Vagina (tissue), 2 donors: ENCODE data around the gene GALNTL6. TPM values are rescaled to one million over a fixed set of nuclear protein-coding genes. Genes with fewer than 3 reads are reported as not detected.

ENCODE experiments used
- DNase-seq, 2 donors: peaks; one replicate each; pipeline ENCODE4 v3.0.0-alpha.2; 2017; ENCODE audit errors: extremely low spot score in 2 of 2
- H3K27ac ChIP-seq: fragments of 200-600 bp; sonication (generic); one replicate; pipeline ENCODE4 v1.5.1; 2019
- H3K27me3 ChIP-seq: fragments of 200-600 bp; sonication (generic); one replicate; pipeline ENCODE4 v1.5.1; 2019
- H3K36me3 ChIP-seq, 2 donors: fragments of 200-600 bp; sonication (generic); one replicate each; pipeline ENCODE4 v1.5.1; 2017 to 2019
- H3K4me1 ChIP-seq: fragments of 200-600 bp; sonication (generic); one replicate; pipeline ENCODE4 v1.5.1; 2019
- H3K4me3 ChIP-seq, 2 donors: fragments of 200-600 bp; sonication (generic); 1 replicate in 1 of 2; 2 replicates in 1 of 2; pipeline ENCODE4 v1.5.1; 2016 to 2019
- H3K9me3 ChIP-seq: fragments of 200-600 bp; sonication (generic); one replicate; pipeline ENCODE4 v1.5.1; 2019
- POLR2A ChIP-seq, 2 donors: fragments of 450-650 bp; IDR thresholded peaks; one replicate each; pipeline ENCODE4 v1.6.1; 2017; ENCODE audit warnings: antibody characterized with exemption in 2 of 2, mild to moderate bottlenecking in 2 of 2, moderate library complexity in 2 of 2
- POLR2AphosphoS5 ChIP-seq, 2 donors: sonication (generic); formaldehyde crosslinking; IDR thresholded peaks; one replicate each; pipeline ENCODE4 v1.9.0; 2017; ENCODE audit warnings: antibody characterized with exemption in 2 of 2, mild to moderate bottlenecking in 2 of 2, low read depth in 1 of 2; ENCODE audit not compliant: insufficient read depth in 1 of 2
- intact Hi-C: fragments of 100-400 bp; cut with DNase I; formaldehyde crosslinking; loops from one replicate; pipeline ENCODE4 v1.15.1; 2023
- total RNA-seq: library from RNA; depleted of rRNA; stranded (reverse); fragments of >200 nt; gene quantifications from one replicate; pipeline ENCODE4 v1.2.3, GENCODE V29; 2016
- TF ChIP-seq, protein P1 (sequence below), 3 experiments: fragments of 450-650 bp in 2 of 3; fragments of 200-600 bp in 1 of 3; sonication (generic) in 1 of 3; IDR thresholded peaks; one replicate each; pipeline ENCODE4 v1.5.1; 2017 to 2019; ENCODE audit warnings: antibody characterized with exemption in 3 of 3, mild to moderate bottlenecking in 2 of 3, moderate library complexity in 2 of 3

Gene GALNTL6
- total RNA-seq, 1 donor from 2014 or later = 0.74 TPM

DNA sequence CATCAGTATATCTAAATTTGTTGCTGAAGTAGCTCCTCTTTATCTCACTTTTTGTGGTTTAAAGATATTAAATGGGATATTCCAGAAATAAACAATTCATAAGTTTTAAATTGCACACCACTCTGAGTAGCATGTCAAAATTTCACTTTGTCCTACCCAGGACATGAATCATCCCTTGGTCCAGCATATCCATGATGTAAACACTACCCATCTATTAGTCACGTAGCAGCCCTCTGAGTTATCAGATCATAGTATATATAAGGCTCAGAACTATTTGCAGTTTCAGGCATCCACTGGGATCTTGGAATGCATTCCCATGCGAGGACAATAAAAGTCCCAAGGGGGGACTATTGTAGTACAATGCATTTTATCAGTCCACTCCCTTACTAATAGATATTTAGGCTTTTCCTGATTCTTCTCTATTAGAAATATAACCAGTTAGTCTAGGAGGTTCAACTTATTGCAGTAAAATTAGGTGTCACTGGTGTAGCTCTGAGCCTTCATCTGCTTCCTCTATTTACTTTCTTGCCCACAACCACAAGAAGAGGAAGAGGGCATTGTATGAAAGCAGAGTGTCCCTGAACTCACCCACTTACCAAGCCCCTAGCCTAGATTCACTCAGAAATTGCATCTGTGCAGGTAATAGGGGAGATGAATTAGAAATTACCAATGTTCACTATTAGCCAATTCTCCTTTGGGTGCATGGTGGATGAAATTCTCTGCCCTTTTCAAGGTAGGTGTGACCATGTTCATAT lies 945.6 kb downstream of the GALNTL6 start:
- no peaks in the 10 kb centered on the region for H3K36me3 ChIP-seq
- H3K27ac ChIP-seq = no peak overlapping the region
- no peaks in the 10 kb centered on the region for H3K27me3 ChIP-seq
- H3K4me3 ChIP-seq = no peak overlapping the region
- H3K9me3 ChIP-seq = no peaks in the 10 kb centered on the region
- no peak for TF ChIP-seq POLR2AphosphoS5 (IDR thresholded peaks at IDR 0.05; ENCODE audit: insufficient read depth in 1 of 2, low read depth in 1 of 2)
- TF ChIP-seq, protein P1, sequence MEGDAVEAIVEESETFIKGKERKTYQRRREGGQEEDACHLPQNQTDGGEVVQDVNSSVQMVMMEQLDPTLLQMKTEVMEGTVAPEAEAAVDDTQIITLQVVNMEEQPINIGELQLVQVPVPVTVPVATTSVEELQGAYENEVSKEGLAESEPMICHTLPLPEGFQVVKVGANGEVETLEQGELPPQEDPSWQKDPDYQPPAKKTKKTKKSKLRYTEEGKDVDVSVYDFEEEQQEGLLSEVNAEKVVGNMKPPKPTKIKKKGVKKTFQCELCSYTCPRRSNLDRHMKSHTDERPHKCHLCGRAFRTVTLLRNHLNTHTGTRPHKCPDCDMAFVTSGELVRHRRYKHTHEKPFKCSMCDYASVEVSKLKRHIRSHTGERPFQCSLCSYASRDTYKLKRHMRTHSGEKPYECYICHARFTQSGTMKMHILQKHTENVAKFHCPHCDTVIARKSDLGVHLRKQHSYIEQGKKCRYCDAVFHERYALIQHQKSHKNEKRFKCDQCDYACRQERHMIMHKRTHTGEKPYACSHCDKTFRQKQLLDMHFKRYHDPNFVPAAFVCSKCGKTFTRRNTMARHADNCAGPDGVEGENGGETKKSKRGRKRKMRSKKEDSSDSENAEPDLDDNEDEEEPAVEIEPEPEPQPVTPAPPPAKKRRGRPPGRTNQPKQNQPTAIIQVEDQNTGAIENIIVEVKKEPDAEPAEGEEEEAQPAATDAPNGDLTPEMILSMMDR (IDR thresholded peaks at IDR 0.05) = no peak
- TF ChIP-seq POLR2A (IDR thresholded peaks at IDR 0.05) = no peak
- H3K4me1 ChIP-seq = no peaks in the 10 kb centered on the region
- DNase-seq = no peak
- intact Hi-C loops = no loop called here

DNA sequence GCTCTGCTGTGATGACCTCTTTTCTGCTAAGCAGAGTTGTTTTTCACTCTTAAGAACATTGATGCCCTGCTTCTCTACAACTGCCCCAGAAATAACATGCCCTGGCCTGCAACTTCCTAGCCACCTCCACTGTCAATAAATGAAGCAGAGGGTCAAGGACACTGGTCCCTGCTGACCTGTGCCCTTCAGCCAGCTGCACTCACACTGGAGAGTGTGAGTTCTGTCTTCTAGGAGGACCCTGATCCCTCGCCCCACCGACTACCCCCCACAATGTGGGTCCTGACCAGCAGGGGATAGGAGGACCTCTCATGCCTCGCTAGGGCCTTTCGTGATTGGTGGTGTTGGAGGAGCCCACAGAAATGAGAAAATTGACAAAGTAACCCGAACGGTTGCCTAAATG lies 947.3 kb downstream of the GALNTL6 start:
- no peak for DNase-seq
- Histone ChIP-seq H3K4me3 (no peak overlapping the region), H3K36me3 (no peaks in the 10 kb centered on the region), H3K27me3 (no peaks in the 10 kb centered on the region), H3K4me1 (no peaks in the 10 kb centered on the region), H3K9me3 (no peaks in the 10 kb centered on the region), H3K27ac (no peak overlapping the region)
- intact Hi-C loops = no loop called here
- TF ChIP-seq, protein P1 (IDR thresholded peaks at IDR 0.05) = no peak
- no peak for TF ChIP-seq POLR2AphosphoS5 (IDR thresholded peaks at IDR 0.05; ENCODE audit: insufficient read depth in 1 of 2, low read depth in 1 of 2)
- no peak for TF ChIP-seq POLR2A (IDR thresholded peaks at IDR 0.05)

DNA sequence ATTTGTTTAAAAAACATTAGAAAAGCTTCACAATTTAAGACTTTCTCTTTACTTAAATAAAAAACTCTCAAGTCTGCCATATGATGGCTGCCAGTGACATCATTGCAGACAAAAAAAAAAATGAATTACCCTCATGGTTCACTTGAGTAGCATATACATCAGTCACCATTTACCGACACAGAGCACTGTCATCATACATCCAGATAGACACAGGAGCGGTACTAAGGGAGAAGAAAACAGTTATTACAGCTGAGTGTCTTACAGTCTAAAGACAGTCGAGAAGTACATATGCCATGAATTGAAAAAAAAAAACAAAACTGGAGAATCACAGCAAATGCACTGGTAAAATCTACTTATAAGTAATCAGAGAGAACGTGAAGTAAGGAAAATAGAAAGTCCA lies 949.7 kb downstream of the GALNTL6 start:
- H3K36me3 ChIP-seq = no peaks in the 10 kb centered on the region
- H3K9me3 ChIP-seq = no peaks in the 10 kb centered on the region
- intact Hi-C loops = no loop called here
- H3K27me3 ChIP-seq = no peaks in the 10 kb centered on the region
- H3K4me1 ChIP-seq = no peaks in the 10 kb centered on the region
- no peak overlapping the region for H3K27ac ChIP-seq
- DNase-seq = no peak
- no peak for TF ChIP-seq POLR2AphosphoS5 (IDR thresholded peaks at IDR 0.05; ENCODE audit: insufficient read depth in 1 of 2, low read depth in 1 of 2)
- TF ChIP-seq POLR2A (IDR thresholded peaks at IDR 0.05) = no peak
- TF ChIP-seq, protein P1 (IDR thresholded peaks at IDR 0.05) = no peak
- H3K4me3 ChIP-seq = no peak overlapping the region

DNA sequence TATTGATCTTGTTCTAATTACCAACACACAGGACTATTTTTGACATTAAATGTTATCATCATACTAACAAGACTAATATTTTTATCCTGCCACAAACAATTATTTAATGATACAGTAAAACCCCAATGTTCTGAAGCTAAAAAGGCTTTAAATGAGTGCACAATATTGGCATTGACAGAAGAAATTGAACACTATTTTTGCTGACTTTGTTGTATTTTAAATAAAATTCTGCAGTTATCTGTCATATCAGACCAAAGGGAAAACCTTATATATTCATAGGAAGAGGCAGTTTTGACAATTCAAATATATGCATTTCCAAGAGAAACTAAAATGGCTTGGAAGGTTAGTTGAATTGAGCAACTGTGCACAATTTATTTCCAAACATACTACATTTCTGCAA lies 957.6 kb downstream of the GALNTL6 start:
- H3K4me1 ChIP-seq = no peaks in the 10 kb centered on the region
- H3K9me3 ChIP-seq = no peaks in the 10 kb centered on the region
- intact Hi-C loops = no loop called here
- H3K27ac ChIP-seq = no peak overlapping the region
- TF ChIP-seq, protein P1 (IDR thresholded peaks at IDR 0.05) = no peak
- TF ChIP-seq POLR2AphosphoS5 (IDR thresholded peaks at IDR 0.05; ENCODE audit: insufficient read depth in 1 of 2, low read depth in 1 of 2) (no peak), POLR2A (IDR thresholded peaks at IDR 0.05) (no peak)
- DNase-seq = no peak
- no peaks in the 10 kb centered on the region for H3K36me3 ChIP-seq
- H3K27me3 ChIP-seq = no peaks in the 10 kb centered on the region
- H3K4me3 ChIP-seq = no peak overlapping the region

DNA sequence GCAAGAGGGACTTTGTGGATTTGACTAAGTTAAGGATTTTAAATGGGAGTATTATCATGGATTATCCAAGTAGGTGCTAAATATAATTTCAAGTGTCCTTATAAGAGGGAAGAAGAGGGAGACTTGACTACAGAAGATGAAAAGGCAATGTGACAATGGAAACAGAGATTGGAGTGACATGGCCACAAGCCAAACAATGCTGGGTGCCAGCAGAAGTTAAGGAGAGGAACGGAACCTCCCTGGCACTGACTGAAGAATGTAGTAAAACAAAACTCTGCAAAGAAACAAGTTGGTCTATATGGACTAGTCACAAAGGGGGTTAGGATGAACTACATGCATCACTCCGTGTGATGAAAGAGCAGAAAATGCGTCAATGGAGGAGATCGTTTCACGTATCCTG lies 959.6 kb downstream of the GALNTL6 start:
- TF ChIP-seq POLR2A (IDR thresholded peaks at IDR 0.05) (no peak), POLR2AphosphoS5 (IDR thresholded peaks at IDR 0.05; ENCODE audit: insufficient read depth in 1 of 2, low read depth in 1 of 2) (no peak)
- TF ChIP-seq, protein P1 (IDR thresholded peaks at IDR 0.05) = no peak
- Histone ChIP-seq H3K27me3 (no peaks in the 10 kb centered on the region), H3K4me1 (no peaks in the 10 kb centered on the region), H3K9me3 (no peaks in the 10 kb centered on the region), H3K27ac (no peak overlapping the region), H3K4me3 (no peak overlapping the region), H3K36me3 (no peaks in the 10 kb centered on the region)
- no peak for DNase-seq
- intact Hi-C loops = no loop called here
